ENCODE measurements around the gene LARGE2. TPM values are rescaled to one million over a fixed set of nuclear protein-coding genes. Genes with fewer than 3 reads are reported as not detected.

The LARGE2 gene
- total and polyA plus RNA-seq, 10 of the 15 experiments (the other 5 are each of a cell fraction or from before 2014, with no cell fraction given) = 0.03 to 0.41 (median 0.19) TPM; not detected in 6

GRCh38 chr11:45899086-45899447 lies 23.4 kb upstream of the LARGE2 start:
- Histone ChIP-seq H3K36me3 (ENCODE audit: control insufficient read depth in 2 of 2, insufficient read depth in 2 of 2, low read length in 1 of 2) (no peaks in the 10 kb centered on the region), H3K27ac (ENCODE audit: control insufficient read depth, insufficient read depth) (no peak overlapping the region), H3K4me2 (ENCODE audit: control insufficient read depth, insufficient read depth) (no peak overlapping the region), H3K4me3 (no peak overlapping the region), H3K27me3 (replicated peaks in 1 of 2; ENCODE audit: control insufficient read depth in 2 of 2, insufficient read depth in 2 of 2, low read length in 1 of 2) (peaks cover 3 to 10% of the 10 kb centered on the region in 2 experiments; a peak in 3 of 4 replicates), H4K20me1 (ENCODE audit: control insufficient read depth, insufficient read depth) (no peaks in the 10 kb centered on the region; the same call in 1 of the 2 replicates), H3K79me2 (ENCODE audit: control insufficient read depth, insufficient read depth, low read length) (no peaks in the 10 kb centered on the region), H3K4me1 (ENCODE audit: control insufficient read depth, insufficient read depth, low read length) (no peaks in the 10 kb centered on the region), H3K9ac (ENCODE audit: control insufficient read depth, insufficient read depth, low read length) (no peak overlapping the region), H2AFZ (ENCODE audit: control insufficient read depth, low read depth, low read length) (no peak overlapping the region), H3K9me3 (replicated peaks; ENCODE audit: control insufficient read depth, insufficient read depth, low read length) (no peaks in the 10 kb centered on the region)
- CTCF ChIA-PET = interaction anchor here (1.2 kb wide), 1 partner anchor 53 kb away, joined by 4 read pairs; no protein-coding TSS in a partner anchor
- no peak for FAIRE-seq
- in situ Hi-C loops (cut with MboI) (no loop called here), intact Hi-C loops (cut with micrococcal nuclease; ENCODE audit: unreplicated experiment) (no loop called here)
- ATAC-seq = no peak
- no TSS peak for BruUV-seq (replicated peaks)
- 0% methylated on average over 3 of the region's 3 CpGs for WGBS (ENCODE audit: insufficient coverage, insufficient replicate concordance, low lambda C conversion rate, missing lambda C conversion rate)
- TF ChIP-seq CEBPB (IDR thresholded peaks at IDR 0.05; ENCODE audit: borderline replicate concordance in 1 of 2, low read depth in 2 of 2, low read length in 2 of 2) (no peak), RELB (IDR thresholded peaks at IDR 0.05; ENCODE audit: low read depth) (no peak), YBX1 (IDR thresholded peaks at IDR 0.05) (no peak), CBFB (IDR thresholded peaks at IDR 0.05; ENCODE audit: low read depth) (no peak), CBX3 (IDR thresholded peaks at IDR 0.05; ENCODE audit: borderline replicate concordance, low read depth) (no peak), PAX5 (IDR thresholded peaks at IDR 0.05; ENCODE audit: borderline replicate concordance, low read depth, low read length) (no peak), ETV6 (conservative IDR thresholded peaks at IDR 0.05 in 1 of 2, IDR thresholded peaks at IDR 0.05 in 1 of 2; ENCODE audit: borderline replicate concordance in 1 of 2, low read depth in 1 of 2) (no peak), CUX1 (IDR thresholded peaks at IDR 0.05; ENCODE audit: insufficient replicate concordance, low read depth, low read length) (no peak)
- RAD21 ChIA-PET (ENCODE audit: unreplicated experiment) = interaction anchor here (2.0 kb wide), 1 partner anchor 19 kb away, joined by 5 read pairs; the partner anchor contains the start of gene PEX16
- SMC1A ChIA-PET (ENCODE audit: uncharacterized antibody, unreplicated experiment) = interaction anchor here (1.3 kb wide), 1 partner anchor 9 kb away, joined by 3 read pairs; no protein-coding TSS in a partner anchor
- POLR2A ChIA-PET = interaction anchor here (0.5 kb wide), 1 partner anchor 37 kb away, joined by 5 read pairs; no protein-coding TSS in a partner anchor
- DNase-seq (ENCODE audit: low read depth, low spot score) = no peak

Data from GM12878 (cell line).